Panc1 (cell line): Measurements from ENCODE around the gene ST3GAL5.

Source experiments
- CTCF ChIP-seq: fragments of 450-650 bp; IDR thresholded peaks from 2 replicates; pipeline ENCODE4 v1.5.1; 2017; ENCODE audit warnings: mild to moderate bottlenecking
- POLR2AphosphoS5 ChIP-seq: IDR thresholded peaks from 2 replicates; pipeline ENCODE4 v1.6.1; 2012; ENCODE audit warnings: mild to moderate bottlenecking, low read depth, low read length, moderate library complexity
- TCF7L2 ChIP-seq: IDR thresholded peaks from 2 replicates; pipeline ENCODE4 v1.6.1; 2011; ENCODE audit warnings: mild to moderate bottlenecking, low read depth, low read length, inconsistent platforms
- TF ChIP-seq, protein P1 (sequence below), 2 experiments: IDR thresholded peaks; 2 replicates each; pipeline ENCODE4 v1.6.1; 2011 to 2012; ENCODE audit warnings: low read depth in 2 of 2, control low read depth in 1 of 2, low read length in 1 of 2, mild to moderate bottlenecking in 1 of 2, moderate library complexity in 1 of 2; ENCODE audit not compliant: insufficient read depth in 1 of 2

DNA sequence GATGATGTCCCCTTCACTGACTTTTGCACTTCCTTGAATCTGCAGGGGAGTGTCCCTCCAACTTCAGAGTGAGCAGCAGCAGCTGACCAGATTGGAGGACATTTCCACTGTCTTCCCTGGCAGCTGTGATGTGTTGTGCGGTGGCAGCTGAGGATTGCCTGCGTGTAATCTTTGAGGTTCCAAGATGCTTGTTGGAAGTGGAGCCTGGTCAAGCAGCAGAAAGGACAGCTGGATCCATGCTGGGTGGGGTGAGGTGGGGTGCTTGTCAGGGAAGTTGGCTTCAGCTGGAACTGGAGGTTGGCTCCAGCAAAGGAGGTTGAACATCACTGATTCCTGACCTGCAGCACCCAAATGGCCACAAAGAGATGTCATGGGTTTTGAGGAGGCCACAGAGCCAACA is 64.8 kb downstream of the ST3GAL5 start:
- TF ChIP-seq CTCF (no peak), POLR2AphosphoS5 (no peak), TCF7L2 (no peak)
- TF ChIP-seq, protein P1, sequence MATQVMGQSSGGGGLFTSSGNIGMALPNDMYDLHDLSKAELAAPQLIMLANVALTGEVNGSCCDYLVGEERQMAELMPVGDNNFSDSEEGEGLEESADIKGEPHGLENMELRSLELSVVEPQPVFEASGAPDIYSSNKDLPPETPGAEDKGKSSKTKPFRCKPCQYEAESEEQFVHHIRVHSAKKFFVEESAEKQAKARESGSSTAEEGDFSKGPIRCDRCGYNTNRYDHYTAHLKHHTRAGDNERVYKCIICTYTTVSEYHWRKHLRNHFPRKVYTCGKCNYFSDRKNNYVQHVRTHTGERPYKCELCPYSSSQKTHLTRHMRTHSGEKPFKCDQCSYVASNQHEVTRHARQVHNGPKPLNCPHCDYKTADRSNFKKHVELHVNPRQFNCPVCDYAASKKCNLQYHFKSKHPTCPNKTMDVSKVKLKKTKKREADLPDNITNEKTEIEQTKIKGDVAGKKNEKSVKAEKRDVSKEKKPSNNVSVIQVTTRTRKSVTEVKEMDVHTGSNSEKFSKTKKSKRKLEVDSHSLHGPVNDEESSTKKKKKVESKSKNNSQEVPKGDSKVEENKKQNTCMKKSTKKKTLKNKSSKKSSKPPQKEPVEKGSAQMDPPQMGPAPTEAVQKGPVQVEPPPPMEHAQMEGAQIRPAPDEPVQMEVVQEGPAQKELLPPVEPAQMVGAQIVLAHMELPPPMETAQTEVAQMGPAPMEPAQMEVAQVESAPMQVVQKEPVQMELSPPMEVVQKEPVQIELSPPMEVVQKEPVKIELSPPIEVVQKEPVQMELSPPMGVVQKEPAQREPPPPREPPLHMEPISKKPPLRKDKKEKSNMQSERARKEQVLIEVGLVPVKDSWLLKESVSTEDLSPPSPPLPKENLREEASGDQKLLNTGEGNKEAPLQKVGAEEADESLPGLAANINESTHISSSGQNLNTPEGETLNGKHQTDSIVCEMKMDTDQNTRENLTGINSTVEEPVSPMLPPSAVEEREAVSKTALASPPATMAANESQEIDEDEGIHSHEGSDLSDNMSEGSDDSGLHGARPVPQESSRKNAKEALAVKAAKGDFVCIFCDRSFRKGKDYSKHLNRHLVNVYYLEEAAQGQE (IDR thresholded peaks at IDR 0.05; ENCODE audit: insufficient read depth in 1 of 2, low read depth in 2 of 2, low read length in 1 of 2): no peak
